GM23338 (cell line): ENCODE measurements around the gene ZMYM4. TPM values are rescaled to one million over a fixed set of nuclear protein-coding genes. Genes with fewer than 3 reads are reported as not detected.

Source experiments
- ATAC-seq: fragments of 200-7000 bp; cut with Tn5 transposase; 3 replicates; pipeline ENCODE4 v1.9.1; 2020
- DNase-seq: peaks from one replicate; pipeline ENCODE4 v3.0.0-alpha.2; 2015; ENCODE audit warnings: low spot score
- H2AFZ ChIP-seq: fragments of 200-600 bp; sonication (generic); 2 replicates; pipeline ENCODE4 v1.8.0; 2016; ENCODE audit warnings: antibody characterized with exemption, mild to moderate bottlenecking, moderate library complexity
- H3F3A ChIP-seq: fragments of 200-600 bp; sonication (generic); replicated peaks from 2 replicates; pipeline ENCODE4 v1.8.0; 2017; ENCODE audit warnings: antibody characterized with exemption, mixed run types, low read depth
- H3K27ac ChIP-seq: fragments of 200-600 bp; sonication (generic); 2 replicates; pipeline ENCODE4 v1.6.1; 2016; ENCODE audit warnings: low read depth
- H3K27me3 ChIP-seq: fragments of 200-600 bp; sonication (generic); 2 replicates; pipeline ENCODE4 v1.8.0; 2016; ENCODE audit warnings: mild to moderate bottlenecking, mixed run types, moderate library complexity; ENCODE audit not compliant: insufficient read depth
- H3K36me3 ChIP-seq: fragments of 200-600 bp; sonication (generic); 2 replicates; pipeline ENCODE4 v1.8.0; 2016; ENCODE audit warnings: mild to moderate bottlenecking; ENCODE audit not compliant: insufficient read depth
- H3K4me1 ChIP-seq: fragments of 200-600 bp; sonication (generic); 2 replicates; pipeline ENCODE4 v1.8.0; 2016; ENCODE audit warnings: mild to moderate bottlenecking, moderate library complexity; ENCODE audit not compliant: insufficient read depth
- H3K4me2 ChIP-seq: fragments of 200-600 bp; sonication (generic); 2 replicates; pipeline ENCODE4 v1.7.1; 2017; ENCODE audit warnings: mixed run types
- H3K4me3 ChIP-seq: fragments of 200-600 bp; sonication (generic); 2 replicates; pipeline ENCODE4 v1.6.1; 2016; ENCODE audit warnings: mixed run types
- H3K79me2 ChIP-seq: fragments of 200-600 bp; sonication (generic); replicated peaks from 2 replicates; pipeline ENCODE4 v1.8.0; 2017; ENCODE audit warnings: mild to moderate bottlenecking; ENCODE audit not compliant: insufficient read depth
- H3K9me2 ChIP-seq: fragments of 200-600 bp; sonication (generic); 2 replicates; pipeline ENCODE4 v1.8.0; 2017; ENCODE audit not compliant: insufficient read depth
- H4K20me1 ChIP-seq: fragments of 200-600 bp; sonication (generic); replicated peaks from 2 replicates; pipeline ENCODE4 v1.8.0; 2017; ENCODE audit warnings: mild to moderate bottlenecking; ENCODE audit not compliant: insufficient read depth
- H3K27ac Mint-ChIP-seq: 2 replicates; pipeline ENCODE4 v1.8.0; 2020; ENCODE audit warnings: inconsistent platforms, mild to moderate bottlenecking, moderate library complexity, mixed read lengths
- H3K27me3 Mint-ChIP-seq: 3 replicates; pipeline ENCODE4 v1.8.0; 2022; ENCODE audit warnings: low read depth, mild to moderate bottlenecking, moderate library complexity, mixed read lengths, inconsistent platforms; ENCODE audit not compliant: insufficient read depth, poor library complexity
- H3K36me3 Mint-ChIP-seq: 3 replicates; pipeline ENCODE4 v1.8.0; 2021; ENCODE audit warnings: low read depth, mild to moderate bottlenecking, inconsistent platforms, moderate library complexity, mixed read lengths
- H3K4me1 Mint-ChIP-seq: 3 replicates; pipeline ENCODE4 v1.8.0; 2020; ENCODE audit warnings: mild to moderate bottlenecking, inconsistent platforms, mixed read lengths
- H3K4me3 Mint-ChIP-seq: 3 replicates; pipeline ENCODE4 v1.8.0; 2021; ENCODE audit warnings: moderate library complexity, mild to moderate bottlenecking, inconsistent platforms, mixed read lengths
- H3K9me3 Mint-ChIP-seq: 3 replicates; pipeline ENCODE4 v1.8.0; 2020; ENCODE audit warnings: moderate library complexity, mild to moderate bottlenecking, inconsistent platforms, mixed read lengths
- CREB1 ChIP-seq: fragments of 250-450 bp; sonication (Bioruptor Pico); IDR thresholded peaks from 2 replicates; pipeline ENCODE4 v1.5.0; 2020; ENCODE audit warnings: low read depth, mild to moderate bottlenecking, moderate library complexity
- CTCF ChIP-seq, 2 experiments: fragments of 200-600 bp in 1 of 2; sonication (generic) in 1 of 2; conservative IDR thresholded peaks; 2 replicates each; pipeline versions ENCODE4 v1.5.1 to v1.6.1; 2016 to 2017; ENCODE audit warnings: antibody characterized with exemption in 2 of 2, low read depth in 2 of 2, mild to moderate bottlenecking in 2 of 2, moderate library complexity in 1 of 2
- ETS1 ChIP-seq: IDR thresholded peaks from 2 replicates; pipeline ENCODE4 v1.6.1; 2016; ENCODE audit warnings: antibody characterized with exemption
- EZH2 ChIP-seq: fragments of 200-600 bp; sonication (generic); IDR thresholded peaks from one replicate; pipeline ENCODE4 v1.8.0; 2017; ENCODE audit warnings: antibody characterized with exemption, mild to moderate bottlenecking, low read depth; ENCODE audit not compliant: unreplicated experiment
- EZH2phosphoT487 ChIP-seq: fragments of 200-600 bp; sonication (generic); IDR thresholded peaks from one replicate; pipeline ENCODE4 v1.8.1; 2018; ENCODE audit warnings: antibody characterized with exemption; ENCODE audit not compliant: unreplicated experiment
- JUNB ChIP-seq: IDR thresholded peaks from one replicate; pipeline ENCODE4 v1.6.1; 2016; ENCODE audit warnings: antibody characterized with exemption; ENCODE audit not compliant: unreplicated experiment
- NANOG ChIP-seq: IDR thresholded peaks from 2 replicates; pipeline ENCODE4 v1.6.1; 2016; ENCODE audit warnings: antibody characterized with exemption, borderline replicate concordance
- POLR2AphosphoS5 ChIP-seq: IDR thresholded peaks from 2 replicates; pipeline ENCODE4 v1.6.1; 2016; ENCODE audit warnings: antibody characterized with exemption, low read depth
- REST ChIP-seq: IDR thresholded peaks from one replicate; pipeline ENCODE4 v1.6.1; 2018; ENCODE audit warnings: antibody characterized with exemption; ENCODE audit not compliant: unreplicated experiment
- STAT1 ChIP-seq: IDR thresholded peaks from one replicate; pipeline ENCODE4 v1.6.1; 2016; ENCODE audit warnings: antibody characterized with exemption; ENCODE audit not compliant: unreplicated experiment
- ZNF114 ChIP-seq: fragments of 250-450 bp; sonication (Bioruptor Pico); IDR thresholded peaks from 2 replicates; pipeline ENCODE4 v1.5.0; 2020; ENCODE audit warnings: mild to moderate bottlenecking, moderate library complexity
- ZNF331 ChIP-seq: fragments of 250-450 bp; sonication (Bioruptor Pico); IDR thresholded peaks from 2 replicates; pipeline ENCODE4 v1.5.0; 2020; ENCODE audit warnings: low read depth, mild to moderate bottlenecking, moderate library complexity
- ZNF462 ChIP-seq: fragments of 250-450 bp; sonication (Bioruptor Pico); IDR thresholded peaks from 2 replicates; pipeline ENCODE4 v1.5.0; 2020; ENCODE audit warnings: mild to moderate bottlenecking, moderate library complexity
- polyA plus RNA-seq: library from polyadenylated mRNA; unstranded; fragments of >200 nt; fragmentation: Nextera tagmentation; extraction: Ambion mirVana; gene quantifications from 2 replicates; pipeline ENCODE4 v1.2.1, GENCODE V29; 2016
- total RNA-seq: library from RNA; depleted of rRNA; stranded (reverse); fragments of >200 nt; shearing (Covaris generic); gene quantifications from 2 replicates; pipeline ENCODE4 v1.2.3, GENCODE V29; 2014

ZMYM4 gene
- total and polyA plus RNA-seq, 2 experiments from 2014 or later, result 65.4 to 68.5 TPM

GRCh38 chr1:35408925-35409324 is 140.4 kb downstream of the ZMYM4 start:
- TF ChIP-seq ETS1 (no peak), CREB1 (no peak), JUNB (no peak), EZH2phosphoT487 (no peak), EZH2 (no peak), STAT1 (no peak), NANOG (no peak), ZNF114 (CRISPR knock-in tag) (no peak), POLR2AphosphoS5 (no peak), ZNF462 (CRISPR knock-in tag) (no peak), REST (no peak), ZNF331 (CRISPR knock-in tag) (no peak), CTCF (conservative IDR thresholded peaks at IDR 0.05; ENCODE audit: low read depth in 2 of 2) (no peak)

More at GRCh38 chr1:35408925-35409324, 140.4 kb downstream of the ZMYM4 start:
- no peak overlapping the region for H2AFZ ChIP-seq
- H3K27me3 ChIP-seq, result no peaks in the 10 kb centered on the region
- Mint-ChIP-seq H3K27me3 (peaks cover 2% of the 10 kb centered on the region), H3K4me3 (no peak overlapping the region), H3K9me3 (no peaks in the 10 kb centered on the region; the same call in 2 of the 3 replicates), H3K27ac (no peak overlapping the region), H3K36me3 (peaks cover 62% of the 10 kb centered on the region), H3K4me1 (peaks cover 12% of the 10 kb centered on the region; the same call in 2 of the 3 replicates)
- no peak for DNase-seq
- no peak for ATAC-seq
- H3F3A ChIP-seq, result no peaks in the 10 kb centered on the region
- H3K79me2 ChIP-seq, result no peaks in the 10 kb centered on the region
- H3K36me3 ChIP-seq, result peaks cover 35% of the 10 kb centered on the region
- no peak overlapping the region for H3K4me2 ChIP-seq
- H3K27ac ChIP-seq, result no peak overlapping the region
- H4K20me1 ChIP-seq, result no peaks in the 10 kb centered on the region
- H3K4me3 ChIP-seq, result no peak overlapping the region
- H3K9me2 ChIP-seq, result no peaks in the 10 kb centered on the region
- H3K4me1 ChIP-seq, result peaks cover 6% of the 10 kb centered on the region; the same call in 1 of the 2 replicates
